ENCODE measurements around the gene PHC2.

PHC2 gene

GRCh38 chr1:33397994-33398393, 32.9 kb downstream of the PHC2 start:
- no peak overlapping the region for H3K4me3 ChIP-seq (ENCODE audit: low read depth, low read length)
- TF ChIP-seq POLR2A (IDR thresholded peaks at IDR 0.05; ENCODE audit: extremely low read depth, insufficient read length) = no peak
- TF ChIP-seq MYC (IDR thresholded peaks at IDR 0.05; ENCODE audit: low read depth, low read length) = no peak
- no peak for DNase-seq (ENCODE audit: low read depth)

DNA sequence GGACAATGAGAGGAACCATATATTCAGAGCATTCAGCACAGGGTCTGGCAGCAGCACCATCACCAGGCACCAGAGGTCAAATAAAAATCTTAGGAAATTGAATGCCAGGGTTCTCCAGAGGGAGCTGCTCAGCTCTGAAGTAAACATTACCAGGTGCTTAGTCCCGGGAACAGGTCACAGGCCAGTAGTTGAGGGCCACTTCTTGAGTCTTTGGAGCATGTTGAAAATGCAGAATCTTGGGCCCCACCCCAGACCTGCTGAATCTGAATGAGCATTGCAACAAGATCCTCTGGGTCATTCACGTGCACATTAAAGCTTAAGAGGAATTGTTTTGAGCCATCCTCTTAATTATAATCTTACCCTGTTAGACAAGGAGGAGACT, 33.8 kb downstream of the PHC2 start:
- H3K4me3 ChIP-seq (ENCODE audit: low read depth, low read length) = peak overlapping the region; percentile 10
- no peak for DNase-seq (ENCODE audit: low read depth)
- no peak for TF ChIP-seq MAX (IDR thresholded peaks at IDR 0.05; ENCODE audit: low read depth, low read length)
- TF ChIP-seq, protein P1, sequence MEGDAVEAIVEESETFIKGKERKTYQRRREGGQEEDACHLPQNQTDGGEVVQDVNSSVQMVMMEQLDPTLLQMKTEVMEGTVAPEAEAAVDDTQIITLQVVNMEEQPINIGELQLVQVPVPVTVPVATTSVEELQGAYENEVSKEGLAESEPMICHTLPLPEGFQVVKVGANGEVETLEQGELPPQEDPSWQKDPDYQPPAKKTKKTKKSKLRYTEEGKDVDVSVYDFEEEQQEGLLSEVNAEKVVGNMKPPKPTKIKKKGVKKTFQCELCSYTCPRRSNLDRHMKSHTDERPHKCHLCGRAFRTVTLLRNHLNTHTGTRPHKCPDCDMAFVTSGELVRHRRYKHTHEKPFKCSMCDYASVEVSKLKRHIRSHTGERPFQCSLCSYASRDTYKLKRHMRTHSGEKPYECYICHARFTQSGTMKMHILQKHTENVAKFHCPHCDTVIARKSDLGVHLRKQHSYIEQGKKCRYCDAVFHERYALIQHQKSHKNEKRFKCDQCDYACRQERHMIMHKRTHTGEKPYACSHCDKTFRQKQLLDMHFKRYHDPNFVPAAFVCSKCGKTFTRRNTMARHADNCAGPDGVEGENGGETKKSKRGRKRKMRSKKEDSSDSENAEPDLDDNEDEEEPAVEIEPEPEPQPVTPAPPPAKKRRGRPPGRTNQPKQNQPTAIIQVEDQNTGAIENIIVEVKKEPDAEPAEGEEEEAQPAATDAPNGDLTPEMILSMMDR (IDR thresholded peaks at IDR 0.05; ENCODE audit: low read depth, low read length) = no peak
- TF ChIP-seq POLR2A (IDR thresholded peaks at IDR 0.05; ENCODE audit: extremely low read depth, insufficient read length) = no peak
- TF ChIP-seq MYC (IDR thresholded peaks at IDR 0.05; ENCODE audit: low read depth, low read length) = no peak

GRCh38 chr1:33396188-33397124, 34.4 kb downstream of the PHC2 start:
- TF ChIP-seq, protein P1 (IDR thresholded peaks at IDR 0.05; ENCODE audit: low read depth, low read length) = no peak
- TF ChIP-seq MAX (IDR thresholded peaks at IDR 0.05; ENCODE audit: low read depth, low read length) (peak; percentile 73), MYC (IDR thresholded peaks at IDR 0.05; ENCODE audit: low read depth, low read length) (peak; percentile 59), POLR2A (IDR thresholded peaks at IDR 0.05; ENCODE audit: extremely low read depth, insufficient read length) (no peak)
- DNase-seq (ENCODE audit: low read depth) = peak; percentile 95
- H3K4me3 ChIP-seq (ENCODE audit: low read depth, low read length) = peak overlapping the region; percentile 10

DNA sequence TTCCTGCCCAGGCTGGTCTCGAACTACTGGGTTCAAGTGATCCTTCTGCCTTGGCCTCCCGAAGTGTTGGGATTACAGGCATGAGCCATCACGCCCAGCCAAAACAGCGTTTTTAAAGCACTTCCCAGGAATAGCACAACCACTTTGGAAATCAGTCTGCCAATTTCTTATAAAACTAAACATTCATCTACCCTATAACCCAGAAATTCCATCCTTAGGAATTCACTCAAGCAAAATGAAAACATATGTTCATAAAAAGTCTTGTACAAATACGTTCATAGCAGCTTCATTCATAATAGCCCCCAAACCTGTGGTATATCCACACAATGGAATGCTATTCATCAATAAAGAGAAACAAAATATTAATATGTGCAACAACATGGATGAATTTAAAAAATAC, 36.1 kb downstream of the PHC2 start:
- TF ChIP-seq, protein P1 (IDR thresholded peaks at IDR 0.05; ENCODE audit: low read depth, low read length) = no peak
- no peak for DNase-seq (ENCODE audit: low read depth)
- H3K4me3 ChIP-seq (ENCODE audit: low read depth, low read length) = no peak overlapping the region

DNA sequence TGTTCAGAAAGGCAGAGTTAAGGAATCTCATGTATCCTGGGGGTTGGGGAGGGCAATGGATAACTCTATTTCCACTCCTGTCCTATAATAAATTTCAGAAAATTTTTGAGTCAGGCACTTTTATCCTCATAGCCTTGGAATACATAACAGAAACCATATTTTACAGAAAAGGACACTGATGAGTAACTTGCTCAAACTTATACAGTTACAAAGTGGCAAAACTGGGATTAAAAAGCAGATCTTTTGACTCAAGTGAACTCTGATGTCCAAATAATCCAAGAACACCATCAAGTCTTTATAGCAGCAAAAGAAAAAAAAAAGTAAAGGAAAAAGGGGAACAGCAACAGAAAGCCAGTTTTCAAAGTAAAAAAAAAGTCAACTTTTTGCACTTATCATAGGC, 36.9 kb downstream of the PHC2 start:
- TF ChIP-seq, protein P1 (IDR thresholded peaks at IDR 0.05; ENCODE audit: low read depth, low read length) = no peak
- TF ChIP-seq MAX (IDR thresholded peaks at IDR 0.05; ENCODE audit: low read depth, low read length) (no peak), MYC (IDR thresholded peaks at IDR 0.05; ENCODE audit: low read depth, low read length) (no peak), POLR2A (IDR thresholded peaks at IDR 0.05; ENCODE audit: extremely low read depth, insufficient read length) (no peak)
- no peak for DNase-seq (ENCODE audit: low read depth)
- no peak overlapping the region for H3K4me3 ChIP-seq (ENCODE audit: low read depth, low read length)

- DNase-seq (ENCODE audit: low read depth) = no peak
- TF ChIP-seq, protein P1 (IDR thresholded peaks at IDR 0.05; ENCODE audit: low read depth, low read length) = no peak
- no peak for TF ChIP-seq MAX (IDR thresholded peaks at IDR 0.05; ENCODE audit: low read depth, low read length)
- TF ChIP-seq MYC (IDR thresholded peaks at IDR 0.05; ENCODE audit: low read depth, low read length) = no peak
- TF ChIP-seq POLR2A (IDR thresholded peaks at IDR 0.05; ENCODE audit: extremely low read depth, insufficient read length) = no peak
- H3K4me3 ChIP-seq (ENCODE audit: low read depth, low read length) = no peak overlapping the region
These were observed 37.4 kb downstream of the PHC2 start for GRCh38 chr1:33393524-33393923.

Measured in NB4 (cell line).